ENCODE data around the gene STRBP.

The STRBP gene

GRCh38 chr9:123169926-123170325 is 98.5 kb downstream of the STRBP start:
- TF ChIP-seq CTCF (IDR thresholded peaks at IDR 0.05; ENCODE audit: insufficient read depth, low read length, missing control alignments): no peak
- DNase-seq (ENCODE audit: low read depth, low spot score): no peak
- ChIA-PET CTCF (no interaction called here), POLR2A (no interaction called here)
- no peak overlapping the region for H3K4me3 ChIP-seq (ENCODE audit: low read depth, low read length)

GRCh38 chr9:123168586-123168985 is 99.8 kb downstream of the STRBP start:
- no peak overlapping the region for H3K4me3 ChIP-seq (ENCODE audit: low read depth, low read length)
- POLR2A ChIA-PET: no interaction called here
- DNase-seq (ENCODE audit: low read depth, low spot score): no peak
- TF ChIP-seq CTCF (IDR thresholded peaks at IDR 0.05; ENCODE audit: insufficient read depth, low read length, missing control alignments): no peak
- CTCF ChIA-PET: no interaction called here

- CTCF ChIA-PET: no interaction called here
- H3K4me3 ChIP-seq (ENCODE audit: low read depth, low read length): no peak overlapping the region
- TF ChIP-seq CTCF (IDR thresholded peaks at IDR 0.05; ENCODE audit: insufficient read depth, low read length, missing control alignments): no peak
- POLR2A ChIA-PET: no interaction called here
- no peak for DNase-seq (ENCODE audit: low read depth, low spot score)
Observed at GRCh38 chr9:123167474-123167873, 100.9 kb downstream of the STRBP start.

- H3K4me3 ChIP-seq (ENCODE audit: low read depth, low read length): no peak overlapping the region
- no peak for TF ChIP-seq CTCF (IDR thresholded peaks at IDR 0.05; ENCODE audit: insufficient read depth, low read length, missing control alignments)
- ChIA-PET POLR2A (no interaction called here), CTCF (no interaction called here)
- DNase-seq (ENCODE audit: low read depth, low spot score): no peak
Observed at GRCh38 chr9:123165813-123166212, 102.6 kb downstream of the STRBP start.

- TF ChIP-seq CTCF (IDR thresholded peaks at IDR 0.05; ENCODE audit: insufficient read depth, low read length, missing control alignments): no peak
- DNase-seq (ENCODE audit: low read depth, low spot score): no peak
- POLR2A ChIA-PET: no interaction called here
- H3K4me3 ChIP-seq (ENCODE audit: low read depth, low read length): no peak overlapping the region
- CTCF ChIA-PET: no interaction called here
Observed at GRCh38 chr9:123164285-123164684, 104.1 kb downstream of the STRBP start.

GRCh38 chr9:123162791-123163345 is 105.5 kb downstream of the STRBP start:
- no peak for DNase-seq (ENCODE audit: low read depth, low spot score)
- POLR2A ChIA-PET: no interaction called here
- H3K4me3 ChIP-seq (ENCODE audit: low read depth, low read length): no peak overlapping the region
- CTCF ChIA-PET: interaction anchor here (0.7 kb wide), 1 partner anchor 187 kb away, joined by 3 read pairs; no protein-coding TSS in a partner anchor
- no peak for TF ChIP-seq CTCF (IDR thresholded peaks at IDR 0.05; ENCODE audit: insufficient read depth, low read length, missing control alignments)

Data from AG04449 (cell line).